Measurements from ENCODE around the gene OMD.

- TF ChIP-seq CTCF (IDR thresholded peaks at IDR 0.05 in 2 of 3, conservative IDR thresholded peaks at IDR 0.05 in 1 of 3; ENCODE audit: borderline replicate concordance in 1 of 3, insufficient read depth in 1 of 3, low read depth in 2 of 3, low read length in 2 of 3) (no peak), EZH2phosphoT487 (IDR thresholded peaks at IDR 0.05; ENCODE audit: borderline replicate concordance) (no peak), JUND (IDR thresholded peaks at IDR 0.05) (no peak)
Measured at GRCh38 chr9:92432972-92433548, 8.8 kb upstream of the OMD start.
